Raji (cell line): ENCODE results near the gene FOXO1.

Source experiments
- POLR2A ChIP-seq: IDR thresholded peaks from 2 replicates; pipeline ENCODE4 v1.6.1; 2011; ENCODE audit warnings: low read depth, low read length, control low read depth; ENCODE audit not compliant: insufficient read depth

Gene FOXO1

DNA sequence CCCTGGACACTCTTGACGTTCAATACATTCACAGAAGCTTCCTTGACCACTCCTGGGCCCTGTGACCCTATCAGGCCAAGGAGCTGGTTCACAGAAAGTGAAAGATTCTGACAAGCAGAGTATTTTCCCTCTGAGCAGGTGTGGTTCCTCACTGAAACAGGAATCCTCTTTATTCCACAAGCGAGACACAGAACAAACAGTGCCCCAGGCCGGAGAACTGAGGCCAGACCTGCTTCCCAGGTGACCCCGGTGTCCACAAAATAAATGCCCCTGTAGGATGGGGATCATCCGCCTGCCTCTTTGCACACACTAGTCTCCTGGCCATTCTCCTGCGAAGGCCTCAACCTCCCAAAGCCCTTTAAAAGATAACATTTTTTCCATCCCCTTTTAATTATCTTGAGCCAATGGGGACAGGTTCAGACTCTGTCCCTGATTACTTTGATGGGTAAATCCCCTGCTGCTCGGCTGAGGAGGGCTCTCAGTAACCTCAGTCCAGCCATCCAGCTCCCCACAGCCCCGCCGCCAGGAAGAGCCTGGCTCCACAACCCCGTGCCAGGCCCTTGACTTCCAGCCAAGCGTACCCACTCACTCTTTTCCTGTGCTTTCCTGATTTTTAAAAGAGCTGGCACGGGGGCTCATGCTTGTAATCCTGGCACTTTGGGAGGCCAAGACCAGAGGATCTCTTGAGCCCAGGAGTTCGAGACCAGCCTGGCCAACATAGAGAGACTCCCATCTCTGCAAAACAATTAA, 129.1 kb downstream of the FOXO1 start:
- no peak for TF ChIP-seq POLR2A

- TF ChIP-seq POLR2A = no peak
These were observed 129.9 kb downstream of the FOXO1 start for GRCh38 chr13:40536443-40537113.

- no peak for TF ChIP-seq POLR2A
These were observed 131.1 kb downstream of the FOXO1 start for GRCh38 chr13:40535345-40535836.

- TF ChIP-seq POLR2A = no peak
These were observed 132.0 kb downstream of the FOXO1 start for GRCh38 chr13:40534456-40534855.

DNA sequence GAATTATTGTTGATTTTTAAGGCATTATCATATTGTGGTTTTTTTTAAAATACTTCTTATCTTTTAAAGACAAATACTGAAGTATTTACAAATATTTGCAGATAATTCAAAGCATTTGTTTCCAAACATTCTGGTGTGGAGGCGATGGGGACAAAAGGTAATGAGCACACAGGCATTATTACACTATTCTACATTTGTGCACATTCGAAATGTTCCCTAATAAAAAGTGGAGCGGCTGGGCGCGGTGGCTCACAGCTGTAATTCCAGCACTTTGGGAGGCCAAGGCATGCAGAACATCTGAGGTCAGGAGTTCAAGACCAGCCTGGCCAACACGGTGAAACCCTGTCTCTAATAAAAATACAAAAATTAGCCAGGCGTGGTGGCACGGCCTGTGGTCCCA, 133.4 kb downstream of the FOXO1 start:
- no peak for TF ChIP-seq POLR2A

DNA sequence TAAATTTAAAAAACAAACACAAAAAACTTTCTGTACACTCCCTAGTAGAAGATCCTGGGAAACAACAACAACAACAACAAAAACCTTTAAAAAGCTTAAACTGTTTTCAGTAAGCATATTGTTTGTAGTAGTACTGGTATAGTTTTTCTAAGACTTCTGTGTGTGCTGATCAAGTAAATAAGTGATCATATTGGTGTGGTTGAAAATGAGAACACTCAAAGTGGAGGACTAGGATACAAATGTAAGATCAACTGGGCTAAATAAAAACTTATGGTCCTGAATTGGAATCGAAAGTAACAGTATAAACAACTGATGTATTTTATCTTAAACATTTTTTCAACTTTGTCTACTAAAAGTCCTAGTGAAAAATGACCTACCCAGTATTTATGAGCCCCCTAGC, 135.5 kb downstream of the FOXO1 start:
- TF ChIP-seq POLR2A = no peak

DNA sequence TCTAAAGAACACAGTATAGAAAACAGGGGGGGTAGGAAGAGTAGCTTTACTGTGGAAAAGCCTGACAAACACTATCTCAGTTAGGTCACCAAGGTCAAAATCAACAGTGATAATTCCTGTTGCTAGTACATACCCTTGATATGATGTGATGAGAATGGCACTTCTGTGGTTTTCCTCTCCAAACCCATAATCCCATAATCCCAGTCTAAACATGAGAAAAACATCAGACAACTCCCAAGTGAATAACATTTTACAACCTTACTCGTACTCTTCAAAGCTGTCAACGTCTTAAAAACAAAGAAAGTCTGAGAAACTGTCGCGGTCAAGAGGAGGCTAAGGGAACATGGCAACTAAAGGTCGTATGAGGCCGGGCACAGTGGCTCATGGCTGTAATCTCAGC, 137.6 kb downstream of the FOXO1 start:
- TF ChIP-seq POLR2A = no peak

DNA sequence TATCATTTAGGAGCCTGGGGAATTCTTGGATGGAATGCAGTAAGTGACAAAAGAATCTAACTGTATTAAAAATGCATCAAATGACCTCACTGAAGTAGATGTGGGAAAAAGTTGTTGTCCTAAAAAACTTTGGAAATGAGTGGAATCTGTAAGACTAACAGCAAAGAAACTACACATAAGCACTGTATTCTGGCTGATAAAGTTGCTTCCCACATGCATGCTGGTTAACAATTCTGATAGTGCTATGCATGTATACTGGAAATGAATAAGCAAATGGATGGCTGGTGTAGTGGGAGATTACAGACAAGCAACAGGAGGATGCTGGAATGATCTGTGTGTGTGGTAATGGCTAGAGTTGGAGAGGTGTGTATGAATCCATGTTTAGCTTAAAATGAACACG, 138.5 kb downstream of the FOXO1 start:
- no peak for TF ChIP-seq POLR2A

DNA sequence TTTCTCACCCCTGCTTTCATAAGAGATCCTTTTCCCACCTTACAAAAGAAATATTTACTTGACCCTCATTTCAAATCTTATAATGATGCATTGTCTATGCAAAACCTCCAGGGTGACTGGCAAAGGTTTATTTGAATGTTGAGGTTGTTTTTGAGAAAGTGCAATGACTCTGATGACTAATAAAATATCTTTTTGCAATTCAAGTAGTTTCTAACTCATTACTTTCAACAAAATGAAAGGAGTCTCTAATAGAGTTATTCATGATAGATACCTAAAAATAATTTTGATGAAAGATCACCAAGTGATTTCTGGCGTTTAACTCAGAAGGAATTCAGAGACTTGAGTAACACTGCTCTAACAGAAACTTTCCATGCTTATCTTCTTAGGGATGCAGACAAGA, 144.2 kb downstream of the FOXO1 start:
- no peak for TF ChIP-seq POLR2A

DNA sequence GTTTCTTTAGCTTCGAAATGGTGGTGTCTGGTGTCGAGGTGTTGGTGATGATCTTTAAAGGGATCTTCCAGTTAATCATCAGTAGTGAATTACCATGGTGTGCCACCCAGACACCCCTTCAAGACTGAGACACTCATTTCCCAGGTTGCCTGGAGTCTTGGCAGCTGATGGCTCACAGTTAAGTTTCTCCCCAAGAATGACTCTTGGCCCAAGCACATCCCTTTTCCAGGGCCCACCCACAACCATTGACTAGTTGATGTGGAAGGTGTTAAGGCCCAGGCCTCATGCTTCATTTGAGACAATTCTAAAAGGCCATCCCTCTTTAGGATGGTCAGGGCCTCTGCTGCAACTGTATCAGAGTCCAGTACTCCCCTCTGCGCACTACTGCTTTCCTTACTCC, 145.5 kb downstream of the FOXO1 start:
- no peak for TF ChIP-seq POLR2A

DNA sequence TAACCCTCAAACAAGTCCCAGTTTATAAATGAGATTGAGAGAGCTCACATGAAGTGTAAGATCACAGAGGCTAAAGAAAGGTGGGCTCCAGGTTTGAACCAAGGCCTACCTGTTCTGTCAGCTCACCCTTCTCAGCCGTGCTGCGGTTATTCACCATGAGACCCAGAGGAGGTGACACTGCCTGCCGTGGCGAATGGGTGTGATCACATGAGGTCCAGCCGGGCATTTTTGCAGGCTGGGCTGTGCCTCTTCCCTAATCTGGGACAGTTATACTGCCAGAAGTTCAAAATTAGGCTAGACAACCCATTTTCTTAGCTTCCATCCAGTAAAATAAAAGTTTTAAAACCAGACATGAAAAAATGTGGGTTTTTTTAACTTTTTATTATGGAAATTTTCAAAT, 146.8 kb downstream of the FOXO1 start:
- no peak for TF ChIP-seq POLR2A

- no peak for TF ChIP-seq POLR2A
These were observed 148.0 kb downstream of the FOXO1 start for GRCh38 chr13:40518481-40518882.

- no peak for TF ChIP-seq POLR2A
These were observed 148.7 kb downstream of the FOXO1 start for GRCh38 chr13:40517486-40518480.

GRCh38 chr13:40515702-40516101, 150.7 kb downstream of the FOXO1 start:
- no peak for TF ChIP-seq POLR2A

DNA sequence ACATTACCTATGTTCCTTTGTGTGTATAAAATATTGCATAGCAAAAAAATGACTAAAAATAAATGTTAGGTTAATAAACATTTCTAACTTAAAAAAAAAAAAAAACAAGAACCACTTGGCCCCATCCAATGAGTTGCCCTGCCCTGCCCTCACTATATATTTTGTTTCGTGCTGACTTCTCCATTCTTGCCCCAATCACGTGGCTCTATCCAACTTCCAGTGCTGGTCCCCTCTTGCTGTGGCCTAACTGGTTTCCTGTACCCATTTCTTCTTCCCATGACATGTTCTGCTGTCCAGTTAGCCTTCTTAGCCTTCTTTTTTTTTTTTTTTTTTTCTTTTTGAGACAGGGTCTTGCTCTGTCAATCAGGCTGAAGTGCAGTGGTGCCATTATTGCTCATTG, 151.6 kb downstream of the FOXO1 start:
- TF ChIP-seq POLR2A = no peak
